GM12878 (cell line): ENCODE data around the gene ADNP2. TPM values are rescaled to one million over a fixed set of nuclear protein-coding genes. Genes with fewer than 3 reads are reported as not detected.

Source experiments
- ATAC-seq: fragments of 200-7000 bp; cut with Tn5 transposase; 3 replicates; pipeline ENCODE4 v1.9.1; 2020; ENCODE audit warnings: mild to moderate bottlenecking, moderate library complexity
- BruUV-seq: library from RNA; stranded (reverse); fragments of 400-500 nt; replicated peaks from 2 replicates; lab custom pipeline; 2021; lab: Mats Ljungman, UMichigan
- CTCF ChIA-PET: fragments of 300-600 bp; sonication (Branson Sonifier 250); formaldehyde crosslinking; extraction: SDS; loops from one replicate; lab custom pipeline; 2021; ENCODE audit warnings: inconsistent platforms; lab: Yijun Ruan, JAX
- POLR2A ChIA-PET: fragments of 350-600 bp; formaldehyde crosslinking; extraction: SDS; loops from one replicate; lab custom pipeline; 2021; ENCODE audit warnings: inconsistent platforms; lab: Charles Lee
- RAD21 ChIA-PET: fragments of 300-600 bp; sonication (Branson Sonifier 250); formaldehyde crosslinking; loops from one replicate; lab custom pipeline; 2023; ENCODE audit warnings: antibody characterized with exemption; ENCODE audit not compliant: unreplicated experiment; lab: Charles Lee
- SMC1A ChIA-PET: fragments of 300-600 bp; sonication (Branson Sonifier 250); formaldehyde crosslinking; loops from one replicate; lab custom pipeline; 2023; ENCODE audit not compliant: unreplicated experiment, uncharacterized antibody; lab: Charles Lee
- DNase-seq: peaks from one replicate; pipeline ENCODE4 v3.0.0-alpha.2; 2011; ENCODE audit warnings: low read depth, low spot score
- FAIRE-seq: peaks from 3 replicates; lab custom pipeline; 2011; peaks lifted over from hg19 to GRCh38; lab: Jason Lieb, UNC
- H2AFZ ChIP-seq: 2 replicates; pipeline ENCODE4 v1.6.0; 2011; ENCODE audit warnings: low read depth, low read length, control low read depth; ENCODE audit not compliant: control insufficient read depth
- H3K27ac ChIP-seq: 2 replicates; pipeline ENCODE4 v1.5.1; 2011; ENCODE audit warnings: control low read depth; ENCODE audit not compliant: control insufficient read depth, insufficient read depth
- H3K27me3 ChIP-seq, 2 experiments: replicated peaks in 1 of 2; 2 replicates each; pipeline versions ENCODE4 v1.6.0 to v1.6.1; 2011; ENCODE audit warnings: low read length in 1 of 2; ENCODE audit not compliant: control insufficient read depth in 2 of 2, insufficient read depth in 2 of 2
- H3K36me3 ChIP-seq, 2 experiments: 2 replicates each; pipeline ENCODE4 v1.5.1; 2011; ENCODE audit warnings: low read length in 1 of 2; ENCODE audit not compliant: control insufficient read depth in 2 of 2, insufficient read depth in 2 of 2
- H3K4me1 ChIP-seq: 2 replicates; pipeline ENCODE4 v1.6.1; 2011; ENCODE audit warnings: mild to moderate bottlenecking, low read length, moderate library complexity, mixed read lengths; ENCODE audit not compliant: control insufficient read depth, insufficient read depth
- H3K4me2 ChIP-seq: 2 replicates; pipeline ENCODE4 v1.6.0; 2011; ENCODE audit warnings: control low read depth; ENCODE audit not compliant: control insufficient read depth, insufficient read depth
- H3K4me3 ChIP-seq: fragments of 200-600 bp; sonication (generic); 2 replicates; pipeline ENCODE4 v1.5.1; 2016
- H3K79me2 ChIP-seq: 2 replicates; pipeline ENCODE4 v1.6.0; 2011; ENCODE audit warnings: low read length; ENCODE audit not compliant: control insufficient read depth, insufficient read depth
- H3K9ac ChIP-seq: 2 replicates; pipeline ENCODE4 v1.8.0; 2011; ENCODE audit warnings: low read length, control low read depth, mixed read lengths; ENCODE audit not compliant: control insufficient read depth, insufficient read depth
- H3K9me3 ChIP-seq: replicated peaks from 3 replicates; pipeline ENCODE4 v1.5.1; 2011; ENCODE audit warnings: mild to moderate bottlenecking, low read length; ENCODE audit not compliant: control insufficient read depth, insufficient read depth
- H4K20me1 ChIP-seq: 2 replicates; pipeline ENCODE4 v1.6.0; 2011; ENCODE audit not compliant: control insufficient read depth, insufficient read depth
- BCL11A ChIP-seq: IDR thresholded peaks from 2 replicates; pipeline ENCODE4 v1.6.1; 2011; ENCODE audit warnings: low read depth, low read length
- BMI1 ChIP-seq: fragments of 450-650 bp; IDR thresholded peaks from 2 replicates; pipeline ENCODE4 v1.6.1; 2016; ENCODE audit warnings: mild to moderate bottlenecking, moderate library complexity, borderline replicate concordance
- HDAC6 ChIP-seq: fragments of 200-600 bp; sonication (generic); IDR thresholded peaks from one replicate; pipeline ENCODE4 v1.8.0; 2017; ENCODE audit warnings: antibody characterized with exemption; ENCODE audit not compliant: unreplicated experiment
- IRF4 ChIP-seq: IDR thresholded peaks from 2 replicates; pipeline ENCODE4 v1.6.1; 2011; ENCODE audit warnings: low read depth, low read length
- MEF2B ChIP-seq: fragments of 450-650 bp; IDR thresholded peaks from 2 replicates; pipeline ENCODE4 v1.6.1; 2018; ENCODE audit warnings: mild to moderate bottlenecking, moderate library complexity; ENCODE audit not compliant: partially characterized antibody, poor library complexity, severe bottlenecking
- RFX5 ChIP-seq: IDR thresholded peaks from 2 replicates; pipeline ENCODE4 v1.6.1; 2011; ENCODE audit warnings: low read depth, low read length, improper control_type of control experiment
- ZZZ3 ChIP-seq: IDR thresholded peaks from 2 replicates; pipeline ENCODE4 v1.6.1; 2011; ENCODE audit warnings: low read depth; ENCODE audit not compliant: control insufficient read depth, insufficient read length
- WGBS: methylation state at CpG from one replicate; pipeline ENCODE4 v1.1.6; 2016; ENCODE audit warnings: low lambda C conversion rate; ENCODE audit not compliant: insufficient replicate concordance, insufficient coverage; ENCODE audit errors: missing lambda C conversion rate; 5-methylcytosine and 5-hydroxymethylcytosine counted together
- in situ Hi-C: fragments of 300-500 bp; cut with MboI; formaldehyde crosslinking; loops from 9 replicates; pipeline ENCODE4 v1.14.3; 2018; ENCODE audit warnings: mixed read lengths
- intact Hi-C: fragments of 100-400 bp; cut with micrococcal nuclease; formaldehyde crosslinking; loops from one replicate; pipeline ENCODE4 v1.14.2; 2022; ENCODE audit not compliant: unreplicated experiment
- polyA plus RNA-seq, 11 experiments: library from polyadenylated mRNA; depleted of rRNA in 4 of 11; unstranded in 6 of 11; stranded (reverse) in 5 of 11; fragments of >200 nt; fragmentation: Nextera tagmentation in 4 of 11; fragmentation: Illumina TruSeq in 1 of 11; extraction: Ambion mirVana in 4 of 11; extraction: Trizol in 1 of 11; gene quantifications; 1 replicate in 1 of 11; 2 replicates in 10 of 11; pipeline versions ENCODE4 v1.2.1 to v1.2.3, GENCODE V29; 2011 to 2016; ENCODE audit warnings: inconsistent platforms in 2 of 11, missing spikeins in 2 of 11, low read depth in 1 of 11
- total RNA-seq, 4 experiments: library from RNA; depleted of rRNA in 3 of 4; stranded (reverse); fragments of >200 nt in 3 of 4; fragmentation: Illumina TruSeq in 1 of 4; extraction: Trizol in 1 of 4; gene quantifications; 2 replicates each; pipeline versions ENCODE4 v1.2.1 to v1.2.3, GENCODE V29; 2013 to 2021
- TF ChIP-seq, protein P1 (sequence below): IDR thresholded peaks from 2 replicates; pipeline ENCODE4 v1.6.1; 2012; ENCODE audit warnings: low read depth, low read length, improper control_type of control experiment
- TF ChIP-seq, protein P2 (sequence below): IDR thresholded peaks from 2 replicates; pipeline ENCODE4 v1.6.1; 2011; ENCODE audit warnings: low read depth, mild to moderate bottlenecking, low read length, moderate library complexity, borderline replicate concordance; ENCODE audit errors: extremely low read depth
- TF ChIP-seq, protein P3 (sequence below): IDR thresholded peaks from 2 replicates; pipeline ENCODE4 v1.6.1; 2012; ENCODE audit warnings: mild to moderate bottlenecking, low read depth, low read length

Gene ADNP2
- total and polyA plus RNA-seq, 10 of the 15 experiments (the other 5 are each of a cell fraction or from before 2014, with no cell fraction given): 3.7 to 25.1 (median 13.0) TPM

DNA sequence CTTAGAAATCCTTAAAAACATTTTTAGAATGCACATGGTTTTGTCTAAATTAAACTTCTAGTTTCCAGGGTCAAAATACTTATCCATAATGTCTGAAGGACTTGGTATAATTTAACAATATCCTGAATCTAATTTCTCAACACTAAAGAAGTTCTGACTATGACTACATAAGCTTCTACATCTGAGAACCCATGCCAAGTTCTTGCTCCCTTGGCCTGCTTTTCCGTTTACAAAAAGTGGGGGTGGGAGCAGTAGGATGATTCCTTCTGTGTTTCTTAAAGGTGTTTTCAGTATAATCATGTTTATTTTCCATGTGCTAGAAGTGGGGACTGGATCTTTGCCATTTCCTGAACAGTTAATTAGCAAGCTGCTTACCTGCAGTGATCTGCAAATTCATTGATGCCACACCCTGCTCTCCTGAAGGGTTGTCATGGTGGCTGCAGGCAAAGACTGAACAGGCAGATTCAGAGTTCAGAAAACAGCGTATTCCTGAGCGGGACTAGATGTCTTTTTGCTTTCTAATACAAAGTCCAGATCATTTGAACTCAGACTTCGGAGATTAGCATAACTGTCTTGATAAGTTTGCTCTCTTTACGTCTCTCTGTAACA, 36.2 kb downstream of the ADNP2 start:
- WGBS: 95% methylated on average over 5 of the region's 5 CpGs
- ChIA-PET SMC1A (interaction anchor here (1.5 to 2.5 kb wide), 4 partner anchors 12 to 38 kb away, joined by 3 to 8 read pairs (median 4); no protein-coding TSS in a partner anchor), CTCF (interaction anchor here (0.7 to 1.8 kb wide), 5 partner anchors 10 to 490 kb away, joined by 3 to 7 read pairs (median 5); no protein-coding TSS in a partner anchor), POLR2A (no interaction called here), RAD21 (no interaction called here)
- Histone ChIP-seq H2AFZ (no peak overlapping the region), H3K4me3 (no peak overlapping the region), H3K27ac (no peak overlapping the region), H3K4me2 (no peak overlapping the region), H3K9ac (no peak overlapping the region), H3K4me1 (no peaks in the 10 kb centered on the region; the same call in 1 of the 2 replicates), H3K79me2 (no peaks in the 10 kb centered on the region; the same call in 1 of the 2 replicates), H3K9me3 (no peaks in the 10 kb centered on the region), H3K36me3 (peaks cover 0 to 4% of the 10 kb centered on the region in 2 experiments; a peak in 1 of 4 replicates), H4K20me1 (no peaks in the 10 kb centered on the region), H3K27me3 (no peaks in the 10 kb centered on the region)
- ATAC-seq (no peak), DNase-seq (no peak), FAIRE-seq (no peak)
- no TSS peak for BruUV-seq
- intact Hi-C loops: loop anchor here (5.0 to 10.0 kb wide), 2 partner anchors 113 to 460 kb away; partner anchors contain the start of gene RBFA
- in situ Hi-C loops: no loop called here
- TF ChIP-seq ZZZ3: no peak
- no peak for TF ChIP-seq IRF4
- TF ChIP-seq, protein P1, sequence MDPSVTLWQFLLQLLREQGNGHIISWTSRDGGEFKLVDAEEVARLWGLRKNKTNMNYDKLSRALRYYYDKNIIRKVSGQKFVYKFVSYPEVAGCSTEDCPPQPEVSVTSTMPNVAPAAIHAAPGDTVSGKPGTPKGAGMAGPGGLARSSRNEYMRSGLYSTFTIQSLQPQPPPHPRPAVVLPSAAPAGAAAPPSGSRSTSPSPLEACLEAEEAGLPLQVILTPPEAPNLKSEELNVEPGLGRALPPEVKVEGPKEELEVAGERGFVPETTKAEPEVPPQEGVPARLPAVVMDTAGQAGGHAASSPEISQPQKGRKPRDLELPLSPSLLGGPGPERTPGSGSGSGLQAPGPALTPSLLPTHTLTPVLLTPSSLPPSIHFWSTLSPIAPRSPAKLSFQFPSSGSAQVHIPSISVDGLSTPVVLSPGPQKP: no peak

DNA sequence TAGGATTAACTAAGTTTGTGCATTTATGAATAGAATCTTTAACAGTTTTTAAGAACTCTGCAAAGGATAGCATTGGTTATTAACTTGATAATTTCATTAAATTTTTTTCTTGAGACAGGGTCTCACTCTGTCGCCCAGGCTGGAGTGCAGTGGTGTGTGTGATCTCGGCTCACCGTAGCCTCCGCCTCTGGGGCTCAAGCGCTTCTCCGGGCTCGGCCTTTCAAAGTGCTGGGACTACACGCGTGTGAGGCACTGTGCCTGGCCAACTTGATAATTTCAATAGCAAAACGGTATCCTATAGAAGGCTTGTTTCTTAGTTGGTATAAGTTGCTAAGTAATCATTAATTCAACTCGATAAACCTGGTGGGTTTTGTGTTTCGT, 38.0 kb downstream of the ADNP2 start:
- intact Hi-C loops (loop anchor here (2.0 to 10.0 kb wide), 3 partner anchors 34 to 462 kb away; partner anchors contain the start of gene RBFA), in situ Hi-C loops (no loop called here)
- Histone ChIP-seq H3K4me1 (peaks cover 5% of the 10 kb centered on the region), H3K27me3 (no peaks in the 10 kb centered on the region), H3K27ac (no peak overlapping the region), H3K36me3 (no peaks in the 10 kb centered on the region), H2AFZ (peak overlapping the region; percentile 62), H3K4me3 (peak overlapping the region; percentile 72), H3K9me3 (no peaks in the 10 kb centered on the region), H3K4me2 (peak overlapping the region; percentile 61), H4K20me1 (no peaks in the 10 kb centered on the region), H3K79me2 (no peaks in the 10 kb centered on the region; the same call in 1 of the 2 replicates), H3K9ac (peak overlapping the region; percentile 31; the same call in 1 of the 2 replicates)
- ChIA-PET RAD21 (interaction anchor here (0.7 to 1.5 kb wide), 3 partner anchors 51 to 184 kb away, joined by 3 to 4 read pairs (median 3); no protein-coding TSS in a partner anchor), SMC1A (interaction anchor here (0.7 to 1.9 kb wide), 7 partner anchors 10 to 41 kb away, joined by 3 to 5 read pairs (median 3); partner anchors contain the start of gene ADNP2), CTCF (interaction anchor here (0.8 to 1.8 kb wide), 4 partner anchors 8 to 163 kb away, joined by 3 to 7 read pairs (median 4); no protein-coding TSS in a partner anchor), POLR2A (no interaction called here)
- ATAC-seq (peak; percentile 58), FAIRE-seq (no peak), DNase-seq (no peak)
- 51% methylated on average over 12 of the region's 12 CpGs for WGBS
- BruUV-seq: no TSS peak
- no peak for TF ChIP-seq BMI1
- no peak for TF ChIP-seq HDAC6
- TF ChIP-seq MEF2B: no peak
- TF ChIP-seq RFX5: no peak
- TF ChIP-seq, protein P2, sequence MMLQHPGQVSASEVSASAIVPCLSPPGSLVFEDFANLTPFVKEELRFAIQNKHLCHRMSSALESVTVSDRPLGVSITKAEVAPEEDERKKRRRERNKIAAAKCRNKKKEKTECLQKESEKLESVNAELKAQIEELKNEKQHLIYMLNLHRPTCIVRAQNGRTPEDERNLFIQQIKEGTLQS: no peak
- TF ChIP-seq, protein P3, sequence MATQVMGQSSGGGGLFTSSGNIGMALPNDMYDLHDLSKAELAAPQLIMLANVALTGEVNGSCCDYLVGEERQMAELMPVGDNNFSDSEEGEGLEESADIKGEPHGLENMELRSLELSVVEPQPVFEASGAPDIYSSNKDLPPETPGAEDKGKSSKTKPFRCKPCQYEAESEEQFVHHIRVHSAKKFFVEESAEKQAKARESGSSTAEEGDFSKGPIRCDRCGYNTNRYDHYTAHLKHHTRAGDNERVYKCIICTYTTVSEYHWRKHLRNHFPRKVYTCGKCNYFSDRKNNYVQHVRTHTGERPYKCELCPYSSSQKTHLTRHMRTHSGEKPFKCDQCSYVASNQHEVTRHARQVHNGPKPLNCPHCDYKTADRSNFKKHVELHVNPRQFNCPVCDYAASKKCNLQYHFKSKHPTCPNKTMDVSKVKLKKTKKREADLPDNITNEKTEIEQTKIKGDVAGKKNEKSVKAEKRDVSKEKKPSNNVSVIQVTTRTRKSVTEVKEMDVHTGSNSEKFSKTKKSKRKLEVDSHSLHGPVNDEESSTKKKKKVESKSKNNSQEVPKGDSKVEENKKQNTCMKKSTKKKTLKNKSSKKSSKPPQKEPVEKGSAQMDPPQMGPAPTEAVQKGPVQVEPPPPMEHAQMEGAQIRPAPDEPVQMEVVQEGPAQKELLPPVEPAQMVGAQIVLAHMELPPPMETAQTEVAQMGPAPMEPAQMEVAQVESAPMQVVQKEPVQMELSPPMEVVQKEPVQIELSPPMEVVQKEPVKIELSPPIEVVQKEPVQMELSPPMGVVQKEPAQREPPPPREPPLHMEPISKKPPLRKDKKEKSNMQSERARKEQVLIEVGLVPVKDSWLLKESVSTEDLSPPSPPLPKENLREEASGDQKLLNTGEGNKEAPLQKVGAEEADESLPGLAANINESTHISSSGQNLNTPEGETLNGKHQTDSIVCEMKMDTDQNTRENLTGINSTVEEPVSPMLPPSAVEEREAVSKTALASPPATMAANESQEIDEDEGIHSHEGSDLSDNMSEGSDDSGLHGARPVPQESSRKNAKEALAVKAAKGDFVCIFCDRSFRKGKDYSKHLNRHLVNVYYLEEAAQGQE: no peak
- no peak for TF ChIP-seq BCL11A
